Measurements from ENCODE around the gene CCDC102A.
"Not testable (repeated sequence)": the region's sequence is repeated elsewhere in the genome, so short reads cannot be mapped to it uniquely, and the experiment has no call there.

CCDC102A gene
- 13.8 to 17.9 reads per million in 2 donors for total RNA-seq

DNA sequence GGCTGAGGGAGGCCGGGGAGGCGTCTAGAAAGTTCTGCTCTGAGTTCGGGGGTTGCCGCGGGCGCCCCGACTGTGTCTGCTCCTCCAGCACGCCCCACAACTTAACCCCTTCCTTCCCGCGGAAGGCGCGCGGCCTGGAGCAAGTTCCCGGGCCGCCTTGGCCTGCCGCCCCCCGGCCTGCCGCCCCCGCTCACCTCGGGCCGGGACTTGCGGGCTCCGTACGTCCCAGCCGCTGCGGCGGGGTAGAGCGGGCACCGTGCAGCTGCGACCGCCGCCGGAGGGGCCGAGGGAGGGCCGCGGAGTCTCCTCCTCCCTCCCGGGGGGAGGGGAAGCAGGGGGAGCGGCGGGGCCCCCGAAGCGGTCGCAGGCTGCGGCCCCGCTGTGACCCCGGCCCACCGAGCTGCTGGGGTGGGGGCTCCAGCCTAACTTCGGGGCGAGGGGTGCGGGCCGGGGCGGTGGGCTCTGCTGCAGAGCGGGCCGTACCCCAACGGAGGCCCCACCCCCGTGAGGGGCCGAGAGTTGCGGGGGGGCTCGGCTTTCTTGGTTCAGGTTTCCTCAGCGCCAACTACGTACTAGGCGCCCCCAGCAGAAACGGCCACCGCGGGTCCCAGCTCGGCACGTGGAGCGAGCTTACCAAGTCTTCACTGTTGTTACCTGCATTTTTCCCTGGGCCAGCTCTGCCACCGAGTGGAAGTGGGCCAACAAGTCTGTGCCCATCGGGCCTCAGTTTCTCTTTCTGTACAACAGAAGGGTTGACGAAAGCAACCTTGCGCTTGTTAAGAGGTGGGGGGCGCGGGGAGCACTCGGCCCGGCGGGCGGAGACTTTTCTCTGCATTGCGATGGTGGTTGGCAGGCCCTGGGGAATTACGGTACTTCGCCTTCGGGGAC, at the start of gene CCDC102A:
Gene CCDC102A (minus strand): TSS at position 266 of the 888 bp plus-strand sequence. CDS start 7,394 bp downstream, outside the sequence.
- no peak for DNase-seq

DNA sequence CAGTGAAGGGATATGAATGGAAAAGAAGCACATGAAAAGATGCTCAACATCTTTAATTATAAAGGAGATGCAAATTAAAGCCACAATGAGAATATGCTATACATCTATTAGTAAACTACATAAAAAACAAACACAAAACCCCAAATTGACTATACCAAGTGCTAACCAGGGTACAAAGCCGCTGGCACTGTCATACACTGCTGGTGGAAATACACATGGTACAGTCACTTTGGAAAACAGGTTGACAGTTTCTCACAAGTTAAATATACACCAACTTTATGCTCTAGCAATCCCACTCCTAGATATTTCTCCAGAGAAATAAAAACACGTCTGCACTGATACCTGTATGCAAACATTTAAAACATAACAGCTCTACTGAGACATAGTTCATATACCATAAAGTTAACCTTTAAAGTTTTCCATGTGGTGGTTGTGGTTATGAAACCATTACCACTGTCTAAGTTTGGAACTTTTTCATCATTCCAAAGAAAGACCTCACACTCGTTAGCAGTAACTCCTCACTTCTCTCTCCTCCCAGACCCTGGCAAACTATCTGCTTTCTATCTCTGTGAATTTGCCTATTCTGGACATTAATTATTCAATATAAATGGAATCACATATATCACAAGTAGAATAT, 48.8 kb upstream of the CCDC102A start:
- DNase-seq: no peak

DNA sequence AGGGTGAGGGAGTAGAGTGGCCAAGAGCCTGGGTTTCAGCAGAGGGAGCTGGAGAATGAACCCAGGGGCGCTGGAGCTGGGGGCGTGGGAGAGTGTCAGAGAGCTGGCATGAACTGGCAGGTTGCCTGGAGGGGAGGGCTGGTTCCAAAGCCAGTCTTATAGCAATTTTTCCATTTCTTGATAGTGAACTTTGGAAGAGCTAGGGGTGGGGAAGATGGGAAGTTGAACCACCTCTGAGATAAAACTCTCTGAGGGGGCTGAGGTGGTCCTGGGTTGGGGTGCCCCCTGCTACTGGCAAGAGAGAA, 42.9 kb upstream of the CCDC102A start:
- no peak for DNase-seq

DNA sequence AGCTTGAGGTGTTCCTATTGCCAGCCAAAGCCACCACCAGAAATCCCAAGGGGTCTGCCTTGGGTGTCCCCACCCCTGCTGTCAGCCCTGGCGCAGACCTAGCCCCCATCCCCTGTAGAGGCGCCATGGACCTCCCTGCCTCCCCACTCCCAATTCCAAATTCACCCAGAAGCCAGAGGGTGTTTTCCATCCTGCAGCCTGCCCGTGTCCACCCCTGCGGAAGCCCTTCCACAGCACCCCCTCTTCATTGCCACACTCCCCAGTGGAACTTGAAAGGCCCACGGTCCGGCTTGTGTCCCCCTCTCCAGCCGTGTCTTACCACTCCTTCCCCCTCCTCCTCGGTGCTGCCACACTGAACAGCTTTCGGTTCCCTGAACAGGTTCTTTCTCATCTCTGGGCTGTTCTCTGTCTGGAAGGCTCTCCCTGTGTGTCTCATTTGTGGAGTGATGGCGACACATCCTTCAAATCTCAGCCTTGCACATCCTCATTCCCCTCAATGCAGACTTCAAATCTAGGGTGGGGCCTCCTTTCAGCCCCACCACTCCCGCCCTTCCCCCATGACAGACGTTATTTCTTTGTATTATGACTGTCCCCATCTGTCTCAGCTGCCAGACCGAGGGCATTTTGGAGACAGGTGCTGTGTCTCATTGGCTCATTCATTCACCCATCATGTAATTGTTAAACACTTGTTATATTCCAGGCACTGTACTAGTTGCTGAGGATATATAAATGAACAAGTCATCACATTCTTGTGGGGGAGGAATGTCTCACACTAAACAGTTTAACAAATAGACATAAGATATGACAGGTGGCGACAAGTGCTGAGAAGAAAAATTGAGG, 42.4 kb upstream of the CCDC102A start:
- no peak for DNase-seq

DNA sequence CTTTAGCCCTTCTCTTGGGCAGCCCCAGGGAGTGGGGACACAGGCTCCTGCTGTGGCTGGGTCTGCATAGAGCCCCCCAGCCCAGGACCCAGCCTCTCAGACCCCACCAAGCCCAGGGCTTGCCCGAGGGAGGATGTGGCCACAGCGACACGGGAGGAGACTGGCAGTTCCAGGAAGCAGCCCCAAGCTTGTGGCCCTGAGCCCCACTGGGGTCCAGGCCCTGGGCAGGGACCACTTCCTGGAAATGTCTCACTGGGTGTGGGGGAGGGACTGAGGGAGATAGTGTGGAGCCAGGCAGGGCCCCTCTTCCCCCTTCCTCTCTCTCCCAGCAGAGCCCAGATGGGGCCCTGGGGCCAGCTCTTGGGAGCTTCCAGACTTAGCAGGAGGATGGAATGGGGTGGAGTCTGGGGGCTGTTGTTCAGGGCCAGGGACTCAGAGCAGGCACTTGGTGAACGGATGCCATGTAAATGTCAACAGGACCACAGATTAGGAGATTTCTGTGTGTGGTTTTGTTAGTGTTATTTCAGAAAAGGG, 41.4 kb upstream of the CCDC102A start:
- DNase-seq: no peak

DNA sequence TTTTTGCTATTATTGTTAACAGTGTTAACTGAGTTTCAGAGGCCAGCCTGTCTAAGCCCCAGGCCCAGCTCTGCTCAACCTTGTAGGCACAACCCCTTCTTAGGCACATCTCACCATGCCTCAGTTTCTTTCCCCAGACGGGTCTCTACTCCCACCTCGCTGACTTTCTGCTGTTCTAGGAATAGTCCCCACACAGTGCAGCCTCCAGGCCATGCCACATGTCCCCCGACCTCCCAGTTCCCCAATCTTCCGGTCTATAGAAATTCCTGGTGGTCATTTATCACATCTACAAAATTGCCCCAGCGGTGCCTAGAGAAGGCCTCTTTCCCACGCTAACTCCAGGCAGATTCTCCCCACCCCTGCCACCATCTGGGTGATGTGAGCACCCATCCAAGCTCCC, 40.8 kb upstream of the CCDC102A start:
- no peak for DNase-seq

DNA sequence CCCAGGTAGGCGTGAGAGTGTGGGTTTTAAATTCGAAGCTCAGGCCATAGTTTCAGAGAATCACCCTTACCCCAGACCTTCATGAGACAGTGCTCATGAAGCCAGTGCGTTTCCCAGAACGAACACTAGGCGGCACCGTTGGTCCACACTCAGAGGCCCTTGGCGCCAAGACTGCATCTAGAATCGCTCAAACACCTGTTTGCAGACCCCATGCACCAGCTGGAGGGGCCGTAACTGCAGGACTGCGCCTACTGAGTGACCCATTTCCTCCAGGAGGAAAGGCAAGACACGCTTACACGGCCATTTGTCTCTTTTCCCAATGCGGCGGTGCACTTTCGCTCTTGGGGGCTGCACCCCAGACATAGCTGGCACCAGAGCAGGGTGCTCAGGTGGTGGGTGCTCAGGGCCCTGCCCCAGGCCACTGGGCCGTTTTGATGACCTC, 40.1 kb upstream of the CCDC102A start:
- DNase-seq: no peak

DNA sequence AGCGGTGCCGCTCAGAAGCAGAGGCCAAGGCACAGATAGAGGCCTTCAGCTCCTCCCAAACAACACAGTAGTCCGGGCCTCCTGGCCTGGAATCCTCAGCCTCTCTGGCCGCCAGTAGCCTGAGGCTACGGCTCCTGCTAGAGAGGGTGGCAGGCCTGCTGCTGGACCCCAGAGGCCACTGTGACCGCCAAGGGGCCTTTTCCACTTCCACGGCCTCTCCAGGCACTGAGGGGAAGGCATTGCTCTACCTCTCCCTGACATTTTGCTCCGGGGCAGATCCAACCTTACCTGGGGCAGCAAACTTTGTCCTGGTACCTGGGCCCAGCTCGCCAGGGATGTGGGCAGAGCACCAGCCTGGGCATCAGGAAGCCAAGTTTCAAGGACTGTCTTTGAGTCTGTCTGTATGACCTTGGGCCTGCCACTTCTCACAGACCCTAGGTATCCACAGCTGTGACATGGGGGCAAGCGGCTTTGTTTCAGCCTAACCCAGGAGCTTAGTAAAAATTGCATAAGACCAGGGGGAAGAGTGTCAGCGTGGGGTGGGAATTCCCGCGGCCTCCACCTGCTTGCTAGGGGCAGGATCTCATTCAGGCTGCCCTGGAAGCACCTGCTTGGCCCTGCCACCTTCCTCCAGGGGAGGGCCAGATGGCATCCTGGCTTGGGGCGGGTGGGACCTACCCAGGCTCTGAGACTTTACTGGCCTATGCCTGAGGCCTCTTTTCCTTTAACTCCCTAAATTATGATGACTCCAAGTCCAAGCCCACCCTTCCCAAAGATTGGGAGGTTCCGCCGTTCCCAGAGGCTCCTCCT, 39.3 kb upstream of the CCDC102A start:
- no peak for DNase-seq

DNA sequence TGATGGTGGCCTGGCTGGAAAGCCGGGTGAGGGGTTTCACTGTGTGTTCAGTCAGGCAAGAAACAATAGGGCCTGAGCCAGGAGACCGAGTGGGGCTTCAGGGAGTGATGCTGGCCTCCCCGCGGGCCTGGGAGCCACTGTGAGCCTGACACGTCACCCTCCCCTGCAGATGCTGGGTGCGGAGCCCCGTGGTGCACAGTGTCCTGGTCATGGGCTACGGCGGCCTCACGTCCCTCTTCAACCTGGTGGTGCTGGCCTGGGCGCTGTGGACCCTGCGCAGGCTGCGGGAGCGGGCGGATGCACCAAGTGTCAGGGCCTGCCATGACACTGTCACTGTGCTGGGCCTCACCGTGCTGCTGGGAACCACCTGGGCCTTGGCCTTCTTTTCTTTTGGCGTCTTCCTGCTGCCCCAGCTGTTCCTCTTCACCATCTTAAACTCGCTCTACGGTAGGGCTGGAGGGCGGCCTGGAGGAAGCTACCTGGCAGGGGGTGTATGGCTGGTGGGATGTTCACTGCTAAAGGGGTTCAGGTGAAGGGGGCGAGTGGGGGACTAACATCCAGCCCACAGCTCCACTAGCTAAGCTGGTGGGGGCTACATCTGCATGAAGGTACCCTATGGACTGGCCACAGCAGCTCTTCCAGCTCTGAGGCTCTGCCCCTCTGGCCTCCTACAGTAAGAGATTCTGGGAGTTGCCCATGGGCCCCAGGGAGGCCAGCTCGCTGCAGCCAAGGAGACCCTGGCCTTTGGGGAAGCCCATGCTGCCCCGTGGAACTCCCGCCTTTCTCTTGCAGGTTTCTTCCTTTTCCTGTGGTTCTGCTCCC, 38.5 kb upstream of the CCDC102A start:
- no peak for DNase-seq

DNA sequence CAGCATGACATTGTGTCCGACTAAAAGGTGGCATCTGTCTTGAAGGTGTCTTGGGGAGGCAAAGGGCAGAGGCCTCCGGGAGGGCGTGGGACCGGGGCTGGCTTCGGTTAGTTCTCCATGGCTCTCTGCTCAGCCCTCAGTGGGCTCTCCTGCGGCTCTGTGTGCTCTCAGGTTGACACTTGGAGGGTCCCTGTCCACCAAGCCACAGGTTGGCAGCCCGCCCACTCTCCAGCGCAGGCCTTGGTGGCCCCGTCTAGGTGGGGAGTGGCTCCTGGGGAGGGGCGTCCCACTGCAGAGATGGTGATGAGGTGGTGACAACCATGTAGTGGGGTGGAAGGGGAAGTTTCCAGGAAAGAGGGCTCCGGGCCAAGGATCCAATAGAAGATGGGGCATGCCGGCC, 37.7 kb upstream of the CCDC102A start:
- no peak for DNase-seq

DNA sequence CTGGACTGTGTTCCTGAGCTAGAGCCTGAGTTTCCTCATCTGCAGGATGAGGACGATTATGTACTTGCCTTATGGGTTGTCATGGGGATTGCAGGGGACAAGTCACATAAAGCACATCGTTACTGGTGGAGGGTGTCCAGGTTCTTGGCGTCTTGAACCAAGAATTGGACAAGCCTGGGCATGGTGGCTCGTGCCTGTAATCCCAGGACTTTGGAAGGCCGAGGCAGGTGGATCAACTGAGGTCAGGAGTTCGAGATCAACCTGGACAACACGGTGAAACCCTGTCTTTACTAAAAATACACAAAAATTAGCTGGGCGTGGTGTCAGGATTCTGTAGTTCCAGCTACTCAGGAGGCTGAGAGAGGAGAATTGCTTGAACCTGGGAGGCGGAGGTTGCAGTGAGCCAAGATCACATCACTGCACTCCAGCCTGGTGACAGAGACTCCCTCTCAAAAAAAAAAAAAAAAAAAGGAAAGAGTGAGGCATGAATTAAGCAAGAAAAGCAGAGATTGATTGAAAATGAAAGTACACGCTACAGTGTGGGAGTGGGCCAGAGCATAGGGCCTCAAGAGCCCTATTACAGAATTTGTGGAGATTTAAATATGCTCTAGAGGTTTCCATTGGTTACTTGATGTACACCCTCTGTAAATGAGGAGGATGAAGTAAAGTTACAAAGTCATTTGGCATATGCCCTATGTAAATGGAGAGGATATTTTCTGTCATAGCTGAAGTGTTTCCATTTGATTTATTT, 36.8 kb upstream of the CCDC102A start:
- DNase-seq: no peak

DNA sequence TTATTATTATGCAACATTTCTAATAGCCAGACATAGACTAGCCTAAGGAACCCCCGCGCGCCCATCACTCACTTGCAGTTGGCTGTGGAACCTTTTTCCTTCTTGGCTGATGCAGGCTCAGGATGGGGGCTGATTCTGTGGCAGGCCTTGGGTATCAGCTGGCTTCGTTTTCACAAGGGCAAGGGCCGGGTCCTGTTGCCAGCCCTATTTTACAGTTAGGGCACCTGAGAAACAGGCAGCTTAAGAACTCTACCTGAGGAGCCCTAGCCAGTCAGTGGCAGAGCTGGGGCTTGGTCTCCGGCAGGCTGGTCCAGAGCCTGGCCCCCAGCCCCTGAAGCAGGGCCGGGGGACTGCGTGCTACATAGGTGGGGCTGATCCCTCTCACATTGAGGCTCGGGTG, 34.7 kb upstream of the CCDC102A start:
- DNase-seq: no peak

DNA sequence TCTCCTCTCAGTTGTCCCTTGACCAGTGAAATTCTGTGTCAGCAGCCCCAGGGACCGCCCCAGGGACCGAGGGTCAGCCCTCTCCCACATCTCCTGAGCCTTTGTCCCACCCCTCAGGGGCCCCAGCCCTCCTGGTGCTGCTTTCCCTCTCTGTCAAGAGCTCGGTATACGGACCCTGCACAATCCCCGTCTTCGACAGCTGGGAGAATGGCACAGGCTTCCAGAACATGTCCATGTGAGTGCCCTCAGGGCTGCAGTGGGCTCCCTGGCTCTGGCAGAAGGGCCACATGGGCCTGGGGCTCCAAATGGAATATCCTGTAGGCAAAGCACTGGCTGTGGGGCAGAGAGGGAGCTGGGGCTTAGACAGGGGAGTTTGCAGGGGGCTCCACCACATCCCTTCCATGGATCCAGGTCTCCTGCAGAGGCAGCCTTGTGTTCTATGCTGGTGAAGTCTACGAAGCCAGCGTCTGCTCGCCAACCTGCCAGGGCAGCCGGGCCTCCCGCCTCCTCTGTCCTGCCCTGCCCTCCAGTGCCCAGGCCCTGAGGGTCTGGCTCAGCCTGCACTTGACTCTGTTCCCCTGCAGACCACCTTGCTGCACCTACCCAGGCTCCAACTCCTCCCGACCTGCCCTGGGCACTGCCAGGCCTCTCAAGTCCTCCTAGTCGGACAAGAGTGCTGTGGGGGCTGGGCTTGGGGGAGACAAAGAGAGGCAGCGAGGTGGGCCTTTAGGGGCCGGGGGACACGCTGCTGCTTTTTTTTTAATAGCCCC, 34.1 kb upstream of the CCDC102A start:
- DNase-seq: no peak

DNA sequence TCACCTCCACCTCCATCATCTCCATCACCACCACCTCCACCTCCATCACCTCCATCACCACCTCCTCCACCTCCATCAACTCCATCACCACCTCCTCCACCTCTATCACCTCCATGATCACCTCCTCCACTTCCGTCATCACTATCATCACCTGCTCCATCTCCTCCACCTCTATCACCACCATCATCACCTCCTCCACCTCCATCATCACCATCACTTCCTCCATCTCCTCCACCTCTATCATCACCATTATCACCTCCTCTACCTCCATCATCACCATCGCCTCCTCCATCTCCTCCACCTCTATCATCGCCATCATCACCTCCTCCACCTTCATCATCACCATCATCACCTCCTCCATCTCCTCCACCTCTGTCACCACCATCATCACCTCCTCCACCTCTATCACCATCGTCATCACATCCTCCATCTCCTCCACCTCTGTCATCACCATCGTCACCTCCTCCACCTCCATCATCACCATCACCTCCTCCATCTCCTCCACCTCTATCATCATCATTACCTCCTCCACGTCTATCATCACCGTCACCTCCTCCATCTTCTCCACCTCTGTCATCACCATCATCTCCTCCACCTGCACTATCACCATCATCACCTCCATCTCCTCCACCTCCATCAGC, 33.1 kb upstream of the CCDC102A start:
- DNase-seq: no peak

DNA sequence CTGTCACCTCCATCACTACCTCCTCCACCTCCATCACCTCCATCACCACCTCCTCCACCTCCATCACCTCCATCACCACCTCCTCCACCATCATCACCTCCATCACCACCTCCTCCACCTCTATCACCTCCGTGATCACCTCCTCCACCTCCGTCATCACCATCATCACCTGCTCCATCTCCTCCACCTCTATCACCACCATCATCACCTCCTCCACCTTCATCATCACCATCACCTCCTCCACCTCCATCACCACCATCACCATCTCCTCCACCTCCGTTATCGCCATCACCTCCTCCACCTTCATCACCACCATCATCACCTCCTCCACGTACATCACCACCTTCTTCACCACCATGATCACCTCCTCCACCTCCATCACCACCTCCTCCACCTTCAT, 32.4 kb upstream of the CCDC102A start:
- DNase-seq: not testable (repeated sequence)

DNA sequence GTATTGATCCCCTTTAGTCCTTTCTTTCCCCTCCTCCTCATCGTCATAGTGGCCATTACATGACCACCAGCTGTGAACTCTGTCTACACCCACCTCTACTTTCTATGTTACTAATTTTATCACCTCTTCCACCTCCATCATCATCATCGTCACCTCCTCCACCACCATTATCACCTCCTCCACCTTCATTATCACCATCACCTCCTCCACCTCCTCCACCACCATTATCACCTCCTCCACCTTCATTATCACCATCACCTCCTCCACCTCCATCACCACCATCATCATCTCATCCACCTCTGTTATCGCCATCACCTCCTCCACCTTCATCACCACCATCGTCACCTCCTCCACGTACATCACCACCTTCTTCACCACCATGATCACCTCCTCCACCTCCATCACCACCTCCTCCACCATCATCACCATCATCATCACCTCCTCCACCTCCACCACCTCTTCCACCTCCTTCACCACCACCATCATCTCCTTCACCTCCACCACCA, 31.9 kb upstream of the CCDC102A start:
- DNase-seq: no peak

DNA sequence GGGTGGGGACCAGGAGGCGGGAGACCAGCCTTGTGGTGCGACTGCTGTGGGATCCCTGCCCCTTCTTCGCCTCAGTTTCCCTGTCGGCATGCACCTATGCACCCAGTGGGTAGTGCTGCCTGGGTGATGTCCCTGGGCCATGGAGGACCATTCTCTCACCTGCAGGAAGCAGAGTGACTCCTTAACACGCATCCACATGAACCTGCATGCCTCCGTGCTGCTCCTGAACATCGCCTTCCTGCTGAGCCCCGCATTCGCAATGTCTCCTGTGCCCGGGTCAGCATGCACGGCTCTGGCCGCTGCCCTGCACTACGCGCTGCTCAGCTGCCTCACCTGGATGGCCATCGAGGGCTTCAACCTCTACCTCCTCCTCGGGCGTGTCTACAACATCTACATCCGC, 31.3 kb upstream of the CCDC102A start:
- no peak for DNase-seq

DNA sequence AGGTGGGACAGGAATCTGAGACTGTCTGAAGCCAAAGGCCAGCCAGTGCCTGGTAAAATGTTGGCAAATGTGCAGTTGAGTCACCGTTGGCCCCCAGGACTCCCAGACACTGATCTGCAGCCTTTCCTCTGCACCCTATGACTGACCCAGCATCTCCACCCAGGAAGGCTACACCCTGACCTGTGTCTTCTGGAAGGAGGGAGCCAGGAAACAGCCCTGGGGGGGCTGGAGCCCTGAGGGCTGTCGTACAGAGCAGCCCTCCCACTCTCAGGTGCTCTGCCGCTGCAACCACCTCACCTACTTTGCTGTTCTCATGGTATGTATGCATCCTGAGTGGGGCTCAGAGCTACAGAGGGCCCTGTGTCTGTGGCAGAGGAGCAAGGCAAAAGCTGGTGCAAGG, 30.1 kb upstream of the CCDC102A start:
- DNase-seq: no peak

DNA sequence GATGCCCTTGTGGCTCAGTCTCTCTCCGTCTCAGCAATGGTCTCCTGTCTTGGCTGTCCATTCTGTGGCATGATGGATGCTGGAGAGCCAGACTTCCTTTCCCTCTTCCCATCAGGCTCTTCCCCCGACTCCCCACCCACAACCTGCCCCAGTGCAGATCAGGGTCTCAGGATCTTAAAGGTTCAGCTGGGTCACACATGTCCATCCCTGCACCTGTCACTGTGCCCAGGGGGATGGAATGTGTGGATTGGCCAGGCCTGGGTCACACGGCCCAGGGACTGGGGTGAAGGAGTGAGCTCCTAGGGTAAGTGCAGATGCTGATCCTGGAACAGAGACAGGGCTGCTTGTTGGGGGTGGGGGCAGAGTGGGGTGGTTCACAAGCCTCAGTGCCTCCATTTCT, 29.1 kb upstream of the CCDC102A start:
- no peak for DNase-seq
